Stimulated activated CD4-positive, alpha-beta T cell treated with anti-CD3 and anti-CD28 coated beads, Interleukin-1b, Interleukin-23, amount 100 ng/mL, for 1 hour (primary cell): Measurements from ENCODE around the gene PRKCB.
"Not testable (repeated sequence)": the region's sequence is repeated elsewhere in the genome, so short reads cannot be mapped to it uniquely, and the experiment has no call there.

Experiments used
- DNase-seq, 2 donors: peaks; one replicate each; pipeline ENCODE4 v3.0.0-alpha.2; 2020; ENCODE audit warnings: low read depth in 2 of 2

The PRKCB gene

GRCh38 chr16:24235806-24236205, 400.0 kb downstream of the PRKCB start:
- DNase-seq, result no peak

- DNase-seq, result not testable (repeated sequence)
These were observed 403.1 kb downstream of the PRKCB start for GRCh38 chr16:24238846-24239245.

GRCh38 chr16:24246911-24247607, 411.3 kb downstream of the PRKCB start:
- DNase-seq, result no peak

- peak in 1 of 2 donors; percentile 3 for DNase-seq
These were observed 417.4 kb downstream of the PRKCB start for GRCh38 chr16:24253192-24253591.

GRCh38 chr16:24255456-24256371, 419.9 kb downstream of the PRKCB start, which contains the start of gene CACNG3:
Gene CACNG3 (plus strand): TSS chr16:24256335. CDS start chr16:24256755, 420 bp downstream.
- peak in 1 of 2 donors; percentile 14 for DNase-seq

- DNase-seq, result no peak
These were observed 422.2 kb downstream of the PRKCB start for GRCh38 chr16:24257958-24258357.

GRCh38 chr16:24258791-24259190, 423.0 kb downstream of the PRKCB start:
- no peak for DNase-seq

- no peak for DNase-seq
These were observed 427.0 kb downstream of the PRKCB start for GRCh38 chr16:24262816-24263215.
